GM19468 (cell line): ENCODE results near the gene TRPM2.

Source experiments
- ATAC-seq: cut with Tn5 transposase; IDR thresholded peaks from one replicate; pipeline ENCODE4 v1.9.1; 2021; ENCODE audit warnings: mild to moderate bottlenecking, moderate library complexity, moderate number of reproducible peaks; ENCODE audit not compliant: unreplicated experiment; ENCODE audit errors: extremely low read depth

TRPM2 gene

GRCh38 chr21:44423941-44424607 lies 70.7 kb downstream of the TRPM2 start:
- no peak for ATAC-seq

GRCh38 chr21:44424608-44425306 lies 71.3 kb downstream of the TRPM2 start:
- ATAC-seq = no peak

GRCh38 chr21:44425307-44425894 lies 72.0 kb downstream of the TRPM2 start:
- ATAC-seq = no peak

- no peak for ATAC-seq
Observed at GRCh38 chr21:44425895-44426662, 72.7 kb downstream of the TRPM2 start.

GRCh38 chr21:44426663-44427191 lies 73.3 kb downstream of the TRPM2 start:
- ATAC-seq = no peak

GRCh38 chr21:44427241-44428120 lies 74.1 kb downstream of the TRPM2 start:
- ATAC-seq = no peak

GRCh38 chr21:44428281-44428960 lies 75.0 kb downstream of the TRPM2 start:
- ATAC-seq = no peak

- ATAC-seq = no peak
Observed at GRCh38 chr21:44429894-44430293, 76.5 kb downstream of the TRPM2 start.

GRCh38 chr21:44431300-44431699 lies 77.9 kb downstream of the TRPM2 start:
- ATAC-seq = no peak

- no peak for ATAC-seq
Observed at GRCh38 chr21:44432841-44433790, 79.7 kb downstream of the TRPM2 start.

GRCh38 chr21:44433791-44434567 lies 80.6 kb downstream of the TRPM2 start:
- no peak for ATAC-seq

- no peak for ATAC-seq
Observed at GRCh38 chr21:44434568-44434925, 81.1 kb downstream of the TRPM2 start.

GRCh38 chr21:44434936-44435635 lies 81.7 kb downstream of the TRPM2 start:
- no peak for ATAC-seq

GRCh38 chr21:44436111-44436611 lies 82.7 kb downstream of the TRPM2 start:
- ATAC-seq = no peak

GRCh38 chr21:44436958-44437357 lies 83.5 kb downstream of the TRPM2 start:
- ATAC-seq = no peak

GRCh38 chr21:44437371-44437695 lies 83.9 kb downstream of the TRPM2 start:
- no peak for ATAC-seq
